ENCODE measurements around the gene RPL22L1.
"Not testable (repeated sequence)": the region's sequence is repeated elsewhere in the genome, so short reads cannot be mapped to it uniquely, and the experiment has no call there.

RPL22L1 gene

DNA sequence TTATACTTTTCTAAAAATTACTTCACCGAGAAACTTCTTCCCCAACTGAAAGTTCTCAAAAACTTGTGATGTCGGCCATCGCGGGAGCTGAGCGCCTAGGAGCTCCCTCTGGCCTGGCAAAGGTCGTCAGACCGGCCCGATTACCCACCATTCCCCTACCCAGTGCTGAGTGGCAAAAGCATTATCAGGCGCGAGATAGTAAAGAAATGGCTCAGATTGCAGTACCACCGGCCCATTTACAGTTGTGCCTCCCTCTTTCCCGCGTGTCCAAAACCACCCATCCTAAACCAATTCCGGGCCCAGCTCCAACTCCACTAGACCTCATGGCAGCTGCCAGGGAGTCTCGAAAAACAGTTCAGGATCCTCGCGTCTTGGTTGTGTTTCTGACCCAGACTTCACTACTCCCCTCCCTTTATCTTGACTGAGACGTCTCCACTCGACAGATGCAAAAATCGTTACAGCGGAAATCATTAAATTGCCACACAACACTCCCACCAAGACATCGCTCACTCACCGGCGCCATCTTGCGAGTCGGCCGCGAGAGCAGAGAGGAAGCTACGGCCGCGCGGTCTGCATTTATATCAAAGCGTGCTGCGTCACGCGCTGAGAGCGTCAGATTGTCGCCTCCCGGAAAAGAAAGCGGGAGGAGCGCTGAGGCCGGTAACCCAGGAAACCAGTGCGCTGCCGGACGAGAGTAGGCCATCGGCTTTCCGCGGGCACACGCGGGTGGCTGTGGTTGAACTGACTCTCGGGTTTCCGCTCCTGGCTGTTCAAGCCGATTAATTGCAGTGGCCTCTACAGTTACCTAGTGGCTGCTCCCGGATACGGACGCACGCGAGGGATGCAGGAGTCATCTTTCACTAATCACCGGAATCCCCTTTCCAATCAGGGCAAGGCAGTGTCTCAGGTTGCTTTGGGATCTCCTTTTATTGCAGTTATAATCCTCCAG lies at the start of gene RPL22L1:
RPL22L1 (minus strand) TSS at position 551 of the 949 bp plus-strand sequence; CDS start at position 523, 28 bp downstream.
- no peak for DNase-seq

DNA sequence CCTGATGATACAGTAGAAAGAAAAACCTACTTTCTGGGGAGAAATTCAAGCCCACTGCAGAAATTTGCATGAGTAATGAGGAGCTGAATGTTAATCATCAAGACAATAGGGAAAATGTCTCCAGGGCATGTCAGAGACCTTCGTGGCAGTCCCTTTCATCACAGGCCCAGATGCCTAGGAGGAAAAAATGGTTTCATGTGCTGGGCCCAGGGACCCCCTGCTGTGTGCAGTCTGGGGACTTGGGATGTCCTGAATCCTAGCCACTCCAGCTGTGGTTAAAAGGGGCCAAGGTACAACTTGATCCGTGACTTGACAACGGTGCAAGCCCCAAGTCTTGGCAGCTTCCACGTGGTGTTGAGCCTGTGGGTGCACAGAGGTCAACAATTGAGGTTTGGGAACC lies 48.7 kb upstream of the RPL22L1 start:
- no peak for DNase-seq

DNA sequence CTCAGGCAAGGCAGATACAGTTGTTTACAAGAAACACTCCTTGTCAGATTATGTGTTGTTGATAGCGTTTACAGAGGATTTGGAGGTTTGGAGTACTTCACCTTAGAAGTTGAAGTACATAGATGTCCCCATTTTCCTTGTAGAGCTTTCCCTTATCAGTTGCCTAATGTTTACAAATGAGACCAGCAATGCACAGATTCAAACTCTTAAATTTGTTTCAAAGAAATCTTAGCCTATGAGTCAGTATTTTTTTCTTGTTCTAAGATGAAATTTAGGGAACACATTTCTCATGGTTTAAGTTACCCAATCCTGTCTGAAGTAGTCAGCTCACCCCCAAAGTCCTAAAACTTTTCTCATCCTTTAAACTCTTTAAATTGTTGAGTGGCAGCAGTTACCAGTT lies 44.7 kb upstream of the RPL22L1 start:
- DNase-seq: no peak

DNA sequence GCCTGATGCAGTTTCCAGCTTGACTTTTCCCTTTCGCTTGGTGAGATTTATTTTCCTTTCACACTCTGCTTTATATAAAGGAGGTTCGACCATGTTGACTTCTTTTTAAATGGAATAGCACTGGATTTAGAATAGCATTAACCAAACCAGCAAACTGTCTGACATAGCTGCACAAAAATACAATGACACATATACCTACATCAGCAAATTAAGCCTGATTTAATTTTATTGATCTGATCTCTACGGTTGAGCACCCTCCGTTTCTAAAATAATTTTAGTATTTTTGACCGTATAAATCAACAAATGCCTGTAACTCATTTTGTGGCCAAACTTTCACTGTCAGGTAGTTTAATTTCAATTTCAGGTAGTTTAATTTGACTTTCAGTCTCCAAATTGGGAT lies 44.2 kb upstream of the RPL22L1 start:
- no peak for DNase-seq

DNA sequence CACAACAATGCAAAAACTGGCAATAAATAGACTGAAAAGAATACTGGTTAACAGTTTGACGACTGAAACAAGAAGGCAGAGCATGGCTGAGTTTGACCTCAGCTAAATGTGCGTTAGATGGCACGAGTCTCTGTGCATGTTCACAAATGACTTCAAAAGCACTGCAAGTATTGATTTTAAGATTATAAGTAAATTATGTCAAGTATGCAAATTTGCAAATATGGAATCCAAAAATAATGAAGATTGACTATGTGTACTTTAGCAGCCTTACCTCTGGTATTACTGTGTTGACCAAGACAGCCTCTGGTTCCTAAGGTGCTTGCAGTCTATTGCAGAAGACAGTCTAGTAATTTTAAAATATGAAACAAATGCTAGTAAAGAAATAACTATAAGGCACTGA lies 41.1 kb upstream of the RPL22L1 start:
- no peak for DNase-seq

DNA sequence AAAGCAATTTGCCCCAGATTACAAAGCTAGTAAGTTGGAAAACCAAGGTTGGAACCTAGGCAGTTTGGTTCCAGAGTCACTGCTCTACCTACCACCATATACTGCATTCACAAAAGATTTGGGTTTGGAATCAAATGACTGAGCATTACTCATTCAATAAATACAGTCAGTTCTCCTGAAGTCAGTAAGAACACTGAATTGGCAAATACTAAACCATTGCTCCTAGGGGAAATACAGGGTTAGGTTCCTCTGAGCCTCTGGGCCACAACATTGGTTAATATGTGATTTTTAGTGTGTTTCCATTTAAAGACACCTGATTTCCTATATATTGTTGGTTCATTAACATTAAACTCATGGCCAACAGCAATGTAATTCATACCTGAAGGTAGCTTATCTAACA lies 40.5 kb upstream of the RPL22L1 start:
- DNase-seq: no peak

DNA sequence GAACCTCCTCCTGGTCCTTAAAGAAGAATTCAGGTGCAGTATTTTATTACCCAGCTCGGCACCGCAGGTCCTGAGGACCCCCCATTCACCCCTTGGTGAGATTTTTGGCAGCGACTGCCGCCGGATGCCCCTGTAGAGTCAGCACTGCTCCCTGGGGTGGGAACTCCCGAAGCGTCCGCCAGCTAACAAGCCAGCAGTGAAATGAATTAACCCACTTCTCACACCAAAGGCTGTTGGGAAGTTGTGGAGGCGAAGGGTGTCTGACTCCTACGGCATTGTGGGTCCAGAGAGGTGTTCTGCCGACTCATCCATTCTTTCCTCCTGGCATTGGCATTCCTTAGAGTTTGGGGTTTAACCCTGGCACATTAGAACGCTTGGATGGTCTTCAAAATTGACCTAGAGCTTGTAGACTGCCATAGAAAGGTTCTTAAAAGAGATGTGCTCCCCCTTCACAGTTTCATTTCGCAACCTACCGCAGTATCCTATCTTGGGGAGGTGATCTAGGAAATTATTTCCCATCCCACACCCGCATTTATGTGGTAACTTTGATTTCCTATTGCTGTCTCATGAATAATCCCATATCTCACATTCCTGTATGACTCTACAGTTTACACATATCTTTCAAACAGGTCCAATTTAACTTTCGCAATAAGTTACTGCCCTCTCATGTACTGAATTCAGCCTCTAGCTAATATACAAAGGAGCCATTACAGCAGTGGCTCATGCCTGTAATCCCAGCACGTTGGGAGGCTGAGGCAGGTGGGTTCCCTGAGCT lies 39.3 kb upstream of the RPL22L1 start:
- no peak for DNase-seq

DNA sequence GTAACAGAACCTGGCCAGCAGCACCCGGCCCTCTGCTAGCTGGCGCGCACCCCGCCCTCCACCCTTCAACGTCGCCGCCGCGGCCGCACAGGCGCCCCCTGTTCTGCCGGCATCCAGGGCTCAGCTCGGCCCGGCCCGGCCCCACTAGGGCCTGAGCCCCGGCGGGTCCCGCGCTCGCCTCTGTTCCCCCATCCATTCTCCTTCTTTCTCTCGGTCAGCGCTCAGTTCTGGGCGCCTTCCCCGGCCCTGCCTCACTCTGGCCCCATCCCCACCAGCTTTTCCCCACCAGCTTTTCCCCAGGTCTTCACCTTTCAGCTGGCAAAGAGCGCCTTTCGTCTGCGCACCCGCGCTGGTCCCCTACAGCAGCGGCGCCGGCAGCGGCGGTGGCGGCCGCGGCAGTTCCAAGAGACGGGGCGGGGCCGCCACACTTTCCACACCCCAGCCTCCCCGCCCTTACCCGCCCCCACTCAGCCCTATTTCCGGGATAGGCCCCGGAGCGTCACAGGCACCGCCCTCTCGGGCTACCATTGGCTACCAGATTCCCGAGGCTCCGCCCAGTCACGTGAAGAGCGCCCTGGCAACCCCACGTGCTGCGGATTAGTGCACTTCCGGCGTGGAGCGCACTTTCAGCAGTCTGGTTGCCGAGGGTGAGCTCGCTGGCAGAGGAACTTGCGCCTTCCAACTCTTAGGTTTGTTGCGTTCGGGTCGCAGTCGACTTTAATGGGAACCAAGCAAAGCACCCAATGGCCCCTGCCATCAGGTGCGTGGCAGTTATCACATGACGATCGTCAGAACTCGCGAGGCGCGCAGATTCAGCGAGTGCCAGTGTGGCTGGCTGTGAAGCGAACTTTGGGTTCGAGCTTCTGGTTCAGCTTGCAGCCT lies 38.5 kb upstream of the RPL22L1 start, which contains the start of gene EIF5A2:
EIF5A2 (minus strand) TSS at position 403 of the 882 bp plus-strand sequence. CDS start 831 bp downstream, outside the sequence.
- peak; percentile 84 for DNase-seq

DNA sequence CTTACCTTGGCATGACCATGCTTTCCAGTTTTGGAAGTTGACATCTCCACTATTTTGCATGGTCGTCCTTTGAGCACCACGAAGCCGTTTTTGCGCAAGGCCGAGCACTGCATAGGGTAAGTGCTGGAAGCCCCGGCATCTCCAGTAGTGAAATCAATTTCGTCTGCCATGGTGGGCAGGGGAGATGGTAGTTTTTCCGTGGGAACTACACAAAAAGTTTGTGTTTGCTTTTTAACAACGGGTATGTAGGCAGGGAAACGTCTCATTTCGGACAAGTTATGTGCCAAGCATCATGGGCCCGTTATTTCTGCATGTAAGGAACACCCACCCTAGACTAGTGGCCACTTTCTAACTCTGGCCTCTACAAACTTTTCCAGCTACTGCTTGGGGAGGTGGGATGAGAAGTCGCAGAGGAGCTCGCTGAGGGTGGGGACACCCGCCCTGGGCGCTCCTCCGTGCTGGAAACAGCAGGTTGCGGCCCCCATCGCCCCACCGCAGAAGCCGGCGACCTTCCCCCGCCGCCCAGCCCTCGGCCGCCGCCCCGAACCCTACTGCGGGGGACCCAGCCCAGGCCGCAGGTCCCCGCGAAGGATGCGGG lies 37.7 kb upstream of the RPL22L1 start:
- DNase-seq: no peak

DNA sequence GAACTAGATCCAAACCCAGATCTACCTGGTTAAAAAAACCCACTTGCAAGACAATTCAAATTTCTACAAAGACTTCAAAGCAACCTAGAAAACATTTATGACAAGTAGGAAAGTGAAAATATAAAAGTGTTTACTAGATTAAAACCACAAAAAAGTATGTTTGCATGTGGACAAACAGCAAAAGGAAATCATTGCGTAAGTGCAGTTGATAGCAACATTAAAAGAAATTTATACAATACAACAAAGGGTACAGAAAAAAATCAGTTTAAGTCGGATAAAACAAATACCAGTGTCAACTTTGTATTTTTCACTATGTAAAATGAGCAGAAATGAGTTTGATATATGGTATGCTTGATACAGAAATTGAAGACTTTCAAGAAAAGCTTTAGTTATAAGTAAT lies 35.9 kb upstream of the RPL22L1 start:
- DNase-seq: no peak

DNA sequence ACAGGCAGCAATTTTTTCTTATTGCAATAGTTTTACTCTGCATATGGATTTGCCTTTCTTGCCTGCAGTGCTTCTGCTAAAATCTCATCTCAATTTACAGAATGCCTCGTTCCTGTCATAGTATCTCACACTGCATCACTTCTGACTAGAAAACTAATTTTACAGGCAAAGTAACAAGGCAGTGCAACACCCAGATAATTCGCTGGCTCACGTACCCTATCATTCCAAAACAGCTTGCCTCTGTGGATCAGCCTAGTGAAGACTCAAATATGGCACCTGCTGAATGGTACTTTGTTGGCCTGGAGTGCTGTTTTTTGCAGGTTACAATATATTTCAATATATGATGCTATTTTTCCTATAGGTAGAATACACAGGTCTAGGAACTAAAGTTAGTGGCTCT lies 33.1 kb upstream of the RPL22L1 start:
- no peak for DNase-seq

DNA sequence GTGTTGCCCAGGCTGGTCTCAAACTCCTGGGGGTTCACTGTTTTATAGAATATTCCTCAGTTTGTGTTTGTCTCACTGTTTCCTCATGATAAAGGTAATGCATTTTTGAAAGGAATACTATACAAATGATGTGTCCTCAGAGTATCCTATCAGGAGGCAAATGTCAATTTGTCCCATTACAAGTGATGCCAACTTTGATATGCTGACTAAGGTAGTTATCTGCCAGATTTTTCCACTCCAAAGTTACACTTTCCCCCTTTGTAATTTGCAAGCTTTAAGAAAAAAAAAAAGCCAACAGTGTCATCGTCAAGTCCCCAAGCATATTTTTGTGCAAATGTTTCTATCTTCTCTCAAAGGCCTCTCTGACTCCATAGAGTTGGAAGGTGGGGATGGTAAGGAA lies 29.5 kb upstream of the RPL22L1 start:
- DNase-seq: no peak

DNA sequence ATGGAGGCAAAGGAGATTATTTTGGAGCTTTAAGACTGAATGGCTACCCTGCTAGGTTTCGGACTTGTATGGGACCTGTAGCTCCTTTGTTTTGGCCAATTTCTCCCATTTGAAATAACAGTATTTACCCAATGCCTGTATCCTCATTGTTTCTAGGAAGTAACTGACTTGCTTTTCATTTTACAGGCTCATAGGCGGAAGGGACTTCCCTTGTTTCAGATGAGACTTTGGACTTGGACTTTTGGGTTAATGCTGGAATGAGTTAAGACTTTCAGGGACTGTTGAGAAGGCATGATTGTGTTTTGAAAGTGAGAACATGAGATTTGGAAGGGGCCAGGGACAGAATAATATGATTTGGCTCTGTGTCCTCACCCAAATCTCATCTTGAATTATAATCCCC lies 28.0 kb upstream of the RPL22L1 start:
- DNase-seq: no peak

DNA sequence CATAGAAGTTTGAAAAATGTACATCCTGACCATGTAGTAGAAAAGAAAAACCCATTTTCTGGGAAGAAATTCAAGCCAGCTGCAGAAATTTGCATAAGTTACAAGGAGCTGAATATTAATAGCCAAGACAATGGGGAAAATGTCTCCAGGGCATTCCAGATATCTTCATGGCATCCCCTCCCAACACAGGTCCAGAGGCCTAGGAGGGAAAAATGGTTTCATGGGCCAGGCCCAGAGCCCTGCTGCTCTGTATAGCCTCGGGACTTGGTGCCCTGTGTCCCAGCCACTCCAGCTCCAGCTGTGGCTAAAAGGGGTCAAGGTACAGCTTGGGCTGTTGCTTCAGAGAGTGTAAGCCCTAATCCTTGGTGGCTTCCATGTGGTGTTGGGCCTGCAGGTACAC lies 27.2 kb upstream of the RPL22L1 start:
- DNase-seq: not testable (repeated sequence)

DNA sequence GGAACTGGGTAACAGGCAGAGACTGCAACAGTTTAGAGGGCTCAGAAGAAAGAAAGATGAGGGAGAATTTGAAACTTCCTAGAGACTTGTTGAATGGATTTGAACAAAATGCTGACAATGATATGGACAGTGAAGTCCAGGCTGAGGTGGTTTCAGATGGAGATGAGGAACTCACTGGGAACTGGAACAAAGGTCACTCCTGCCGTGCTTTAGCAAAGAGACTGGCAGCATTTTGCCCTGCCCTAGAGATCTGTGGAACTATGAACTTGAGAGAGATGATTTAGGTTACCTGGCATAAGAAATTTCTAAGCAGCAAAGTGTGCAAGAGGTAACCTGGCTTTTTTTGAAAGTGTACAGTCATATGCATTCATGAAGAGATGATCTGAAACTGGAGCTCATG lies 26.8 kb upstream of the RPL22L1 start:
- DNase-seq: no peak

DNA sequence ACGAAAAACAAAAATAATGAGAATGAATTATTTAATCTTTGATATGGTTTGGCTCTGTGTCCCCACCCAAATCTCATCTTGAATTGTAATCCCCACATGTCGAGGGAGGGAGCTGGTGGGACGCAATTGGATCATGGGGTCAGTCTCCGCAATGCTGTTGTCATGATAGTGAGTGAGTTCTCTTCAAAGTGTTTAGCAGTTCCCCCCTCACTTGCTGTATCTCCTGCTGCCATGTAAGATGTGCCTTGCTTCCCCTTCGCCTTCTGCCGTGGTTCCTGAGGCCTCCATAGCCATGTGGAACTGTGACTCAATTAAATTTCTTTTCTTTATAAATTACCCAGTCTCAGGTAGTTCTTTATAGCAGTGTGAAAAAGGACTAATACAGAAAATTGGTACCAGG lies 26.3 kb upstream of the RPL22L1 start:
- not testable (repeated sequence) for DNase-seq

DNA sequence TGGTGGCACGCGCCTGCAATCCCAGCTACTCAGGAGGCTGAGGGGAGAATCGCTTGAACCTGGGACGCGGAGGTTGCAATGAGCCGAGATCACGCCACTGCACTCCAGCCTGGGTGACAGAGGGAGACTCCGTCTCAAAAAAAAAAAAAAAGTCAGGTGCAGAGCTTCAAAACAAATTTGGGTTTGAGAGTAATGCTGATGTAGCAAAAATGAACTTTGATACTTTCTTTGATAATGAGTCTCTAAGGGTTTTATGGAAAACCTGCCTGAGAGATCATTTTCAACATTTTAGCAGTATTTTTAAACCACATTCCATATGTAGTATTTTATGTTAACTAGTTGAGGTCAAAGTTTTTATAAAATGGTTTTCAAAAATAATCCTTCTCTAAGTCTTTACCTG lies 23.9 kb upstream of the RPL22L1 start:
- DNase-seq: no peak

DNA sequence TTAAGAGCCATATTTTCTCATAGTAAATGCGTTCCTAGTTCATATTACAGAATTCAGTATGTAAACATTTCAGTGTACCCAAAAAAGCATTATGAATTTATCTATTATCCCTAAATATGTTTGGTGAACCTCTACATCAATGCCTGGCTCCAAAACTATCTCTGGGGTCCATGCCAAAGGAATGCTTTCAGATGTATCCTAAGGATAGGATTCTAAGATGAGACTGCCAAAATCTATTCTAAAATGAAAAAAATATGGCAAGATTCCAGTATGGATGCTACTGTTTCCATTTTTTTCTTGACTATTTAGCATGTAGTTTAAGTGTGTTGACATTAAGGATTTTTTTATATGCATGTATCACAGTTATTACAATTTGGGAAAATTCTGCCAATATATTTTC lies 19.6 kb upstream of the RPL22L1 start:
- peak; percentile 74 for DNase-seq

DNA sequence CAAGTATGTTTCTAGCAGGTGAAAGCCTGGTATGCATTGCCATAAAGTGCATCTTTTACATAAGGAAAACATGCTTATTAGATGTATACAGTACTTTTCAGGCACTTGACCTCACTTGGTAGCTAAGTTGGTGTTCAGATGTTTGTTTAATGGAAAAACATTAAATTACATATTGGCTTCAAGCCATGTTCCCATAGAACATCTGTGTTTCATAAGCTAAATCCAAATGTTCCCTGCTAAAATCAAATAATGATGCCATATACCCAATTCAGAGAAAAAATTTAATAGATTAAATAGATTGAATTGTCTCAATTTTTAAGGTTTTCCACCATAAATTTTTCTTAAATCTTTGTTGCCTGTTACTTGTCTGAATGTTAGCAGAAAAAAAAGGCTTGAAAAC lies 19.1 kb upstream of the RPL22L1 start:
- peak; percentile 54 for DNase-seq

DNA sequence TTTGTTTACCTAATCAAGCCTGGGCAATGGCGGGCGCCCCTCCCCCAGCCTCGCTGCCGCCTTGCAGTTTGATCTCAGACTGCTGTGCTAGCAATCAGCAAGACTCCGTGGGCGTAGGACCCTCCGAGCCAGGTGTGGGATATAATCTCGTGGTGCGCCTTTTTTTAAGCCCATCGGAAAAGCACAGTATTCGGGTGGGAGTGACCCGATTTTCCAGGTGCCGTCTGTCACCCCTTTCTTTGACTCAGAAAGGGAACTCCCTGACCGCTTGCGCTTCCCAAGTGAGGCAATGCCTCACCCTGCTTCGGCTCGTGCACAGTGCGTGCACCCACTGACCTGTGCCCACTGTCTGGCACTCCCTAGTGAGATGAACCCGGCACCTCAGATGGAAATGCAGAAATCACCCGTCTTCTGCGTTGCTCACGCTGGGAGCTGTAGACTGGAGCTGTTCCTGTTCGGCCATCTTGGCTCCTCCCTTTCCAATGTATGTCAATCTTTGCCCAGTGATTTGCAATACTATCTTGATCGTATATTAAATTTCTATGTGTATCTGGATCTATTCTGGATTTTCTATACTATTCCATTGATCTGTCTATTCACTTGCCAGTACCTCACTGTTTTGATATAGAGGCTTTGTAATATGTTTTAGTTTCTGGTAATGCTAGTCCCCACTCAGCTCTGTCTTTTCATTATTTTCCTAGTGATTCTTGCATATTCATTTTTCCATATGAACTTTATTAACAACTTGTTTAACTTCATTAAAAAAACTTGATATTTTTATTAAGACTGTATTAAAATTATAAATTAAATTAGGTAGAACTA lies 14.3 kb upstream of the RPL22L1 start:
- not testable (repeated sequence) for DNase-seq

DNA sequence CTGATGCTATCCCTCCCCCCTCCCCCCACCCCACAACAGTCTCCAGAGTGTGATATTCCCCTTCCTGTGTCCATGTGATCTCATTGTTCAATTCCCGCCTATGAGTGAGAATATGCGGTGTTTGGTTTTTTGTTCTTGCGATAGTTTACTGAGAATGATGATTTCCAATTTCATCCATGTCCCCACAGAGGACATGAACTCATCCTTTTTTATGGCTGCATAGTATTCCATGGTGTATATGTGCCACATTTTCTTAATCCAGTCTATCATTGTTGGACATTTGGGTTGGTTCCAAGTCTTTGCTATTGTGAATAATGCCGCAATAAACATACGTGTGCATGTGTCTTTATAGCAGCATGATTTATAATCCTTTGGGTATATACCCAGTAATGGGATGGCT lies 8.7 kb upstream of the RPL22L1 start:
- DNase-seq: not testable (repeated sequence)
